Hepatocyte (in vitro differentiated cells): ENCODE measurements around the gene GALNT17. TPM values are rescaled to one million over a fixed set of nuclear protein-coding genes. Genes with fewer than 3 reads are reported as not detected.
A peak's percentile ranks its signal among the peaks of the same experiment; 100 is the strongest.
"Not testable (repeated sequence)": the region's sequence is repeated elsewhere in the genome, so short reads cannot be mapped to it uniquely, and the experiment has no call there.

Experiments used
- DNase-seq: peaks from one replicate; pipeline ENCODE4 v3.0.0-alpha.2; 2016; ENCODE audit warnings: low spot score
- H2AFZ ChIP-seq: fragments of 200-600 bp; sonication (generic); 2 replicates; pipeline ENCODE4 v1.6.0; 2016; ENCODE audit warnings: antibody characterized with exemption, mild to moderate bottlenecking
- H3K27ac ChIP-seq: fragments of 200-600 bp; sonication (generic); 2 replicates; pipeline ENCODE4 v1.5.1; 2016; ENCODE audit warnings: mild to moderate bottlenecking
- H3K27me3 ChIP-seq: fragments of 200-600 bp; sonication (generic); 2 replicates; pipeline ENCODE4 v1.6.1; 2016
- H3K36me3 ChIP-seq: fragments of 200-600 bp; sonication (generic); replicated peaks from 2 replicates; pipeline ENCODE4 v1.5.1; 2016; ENCODE audit warnings: low read depth; ENCODE audit not compliant: insufficient read depth
- H3K4me1 ChIP-seq: fragments of 200-600 bp; sonication (generic); 2 replicates; pipeline ENCODE4 v1.5.1; 2016; ENCODE audit warnings: mild to moderate bottlenecking, moderate library complexity; ENCODE audit not compliant: insufficient read depth
- H3K4me2 ChIP-seq: fragments of 200-600 bp; sonication (generic); 2 replicates; pipeline ENCODE4 v1.6.0; 2016
- H3K4me3 ChIP-seq: fragments of 200-600 bp; sonication (generic); 2 replicates; pipeline ENCODE4 v1.5.1; 2016; ENCODE audit warnings: mild to moderate bottlenecking
- H3K79me2 ChIP-seq: fragments of 200-600 bp; sonication (generic); 2 replicates; pipeline ENCODE4 v1.6.0; 2017; ENCODE audit warnings: mild to moderate bottlenecking
- H3K9me2 ChIP-seq: fragments of 200-600 bp; sonication (generic); replicated peaks from 2 replicates; pipeline ENCODE4 v1.6.0; 2017; ENCODE audit warnings: mild to moderate bottlenecking; ENCODE audit not compliant: insufficient read depth
- H3K9me3 ChIP-seq: fragments of 200-600 bp; sonication (generic); 2 replicates; pipeline ENCODE4 v1.5.1; 2016; ENCODE audit warnings: low read depth, mild to moderate bottlenecking
- H4K20me1 ChIP-seq: fragments of 200-600 bp; sonication (generic); 2 replicates; pipeline ENCODE4 v1.6.0; 2016; ENCODE audit warnings: mild to moderate bottlenecking; ENCODE audit not compliant: insufficient read depth, poor library complexity, severe bottlenecking
- CTCF ChIP-seq: fragments of 200-600 bp; sonication (generic); IDR thresholded peaks from 2 replicates; pipeline ENCODE4 v1.5.1; 2016; ENCODE audit warnings: antibody characterized with exemption, mild to moderate bottlenecking; ENCODE audit not compliant: poor library complexity
- EZH2 ChIP-seq: fragments of 200-600 bp; sonication (generic); IDR thresholded peaks from 2 replicates; pipeline ENCODE4 v1.6.1; 2016; ENCODE audit warnings: antibody characterized with exemption, mild to moderate bottlenecking, borderline replicate concordance
- EZH2phosphoT487 ChIP-seq: fragments of 200-600 bp; sonication (generic); IDR thresholded peaks from one replicate; pipeline ENCODE4 v1.6.1; 2018; ENCODE audit warnings: antibody characterized with exemption, mild to moderate bottlenecking, low read depth, moderate library complexity; ENCODE audit not compliant: unreplicated experiment, severe bottlenecking
- WGBS: methylation state at CpG from one replicate; pipeline ENCODE4 v1.1.6; 2016; ENCODE audit warnings: low lambda C conversion rate; ENCODE audit errors: missing lambda C conversion rate; 5-methylcytosine and 5-hydroxymethylcytosine counted together
- polyA plus RNA-seq: library from polyadenylated mRNA; unstranded; fragments of >200 nt; fragmentation: Nextera tagmentation; extraction: Ambion mirVana; gene quantifications from 2 replicates; pipeline ENCODE4 v1.2.1, GENCODE V29; 2016
- total RNA-seq: library from RNA; depleted of rRNA; stranded (reverse); fragments of >200 nt; gene quantifications from 2 replicates; pipeline ENCODE4 v1.2.3, GENCODE V29; 2014

GALNT17 gene
- total and polyA plus RNA-seq, 2 experiments from 2014 or later: 4.3 to 8.1 TPM

DNA sequence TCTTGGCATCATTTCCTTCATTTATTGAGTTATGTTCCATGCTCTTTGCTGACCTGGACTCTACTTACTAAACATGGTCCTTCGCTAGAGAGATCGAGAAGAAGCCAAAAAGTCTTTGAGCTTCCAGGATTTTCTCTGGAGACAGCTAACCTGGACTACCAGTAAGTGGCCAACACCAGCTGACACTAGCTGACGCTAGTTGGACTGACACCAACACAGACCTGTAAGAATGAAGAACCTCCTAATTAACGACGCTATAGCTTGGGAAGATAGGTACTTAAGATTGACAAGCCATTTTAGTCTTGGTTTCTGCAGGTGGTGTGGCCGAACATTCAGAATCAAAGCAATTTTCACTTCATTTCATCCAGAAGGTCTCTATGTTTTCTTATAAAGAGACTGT lies 66.4 kb downstream of the GALNT17 start:
- no peaks in the 10 kb centered on the region for H3K79me2 ChIP-seq
- peak overlapping the region; percentile 45 for H3K4me2 ChIP-seq
- TF ChIP-seq EZH2 (no peak), EZH2phosphoT487 (no peak), CTCF (no peak)
- no peaks in the 10 kb centered on the region for H4K20me1 ChIP-seq
- H3K27me3 ChIP-seq: no peaks in the 10 kb centered on the region
- H3K4me1 ChIP-seq: no peaks in the 10 kb centered on the region
- no peak overlapping the region for H2AFZ ChIP-seq
- no peak overlapping the region for H3K4me3 ChIP-seq
- no peak for DNase-seq
- H3K27ac ChIP-seq: peak overlapping the region; percentile 17
- no peaks in the 10 kb centered on the region for H3K9me2 ChIP-seq
- no peaks in the 10 kb centered on the region for H3K9me3 ChIP-seq
- no peaks in the 10 kb centered on the region for H3K36me3 ChIP-seq
- 96% methylated on average over 6 of the region's 6 CpGs for WGBS

DNA sequence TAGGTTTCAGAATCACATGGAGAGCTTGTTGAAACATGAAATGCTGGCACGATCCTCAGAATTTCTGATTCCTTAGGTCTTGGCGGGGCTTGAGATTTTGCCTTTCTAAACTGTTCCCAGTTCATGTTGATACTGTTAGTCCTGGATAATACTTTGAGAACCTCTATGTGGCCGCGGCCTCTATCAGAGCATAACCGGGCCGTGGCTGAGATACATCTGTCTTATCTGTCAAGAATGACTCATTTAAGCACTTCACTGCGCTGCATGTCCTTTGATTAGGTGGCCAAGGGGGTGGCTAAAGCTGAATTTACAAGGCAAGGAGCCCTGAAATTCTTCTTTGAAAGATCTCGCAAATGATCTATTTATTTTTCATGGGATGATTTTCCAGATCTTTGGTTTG lies 66.9 kb downstream of the GALNT17 start:
- TF ChIP-seq CTCF (no peak), EZH2 (no peak), EZH2phosphoT487 (no peak)
- no peaks in the 10 kb centered on the region for H3K36me3 ChIP-seq
- H3K4me1 ChIP-seq: no peaks in the 10 kb centered on the region
- no peaks in the 10 kb centered on the region for H4K20me1 ChIP-seq
- H3K27me3 ChIP-seq: no peaks in the 10 kb centered on the region
- WGBS: 62% methylated on average over 8 of the region's 8 CpGs
- H3K27ac ChIP-seq: peak overlapping the region; percentile 17
- no peak overlapping the region for H2AFZ ChIP-seq
- H3K4me2 ChIP-seq: peak overlapping the region; percentile 45
- H3K4me3 ChIP-seq: no peak overlapping the region
- no peaks in the 10 kb centered on the region for H3K9me2 ChIP-seq
- DNase-seq: peak; percentile 27
- H3K79me2 ChIP-seq: no peaks in the 10 kb centered on the region
- peaks cover 2% of the 10 kb centered on the region for H3K9me3 ChIP-seq

DNA sequence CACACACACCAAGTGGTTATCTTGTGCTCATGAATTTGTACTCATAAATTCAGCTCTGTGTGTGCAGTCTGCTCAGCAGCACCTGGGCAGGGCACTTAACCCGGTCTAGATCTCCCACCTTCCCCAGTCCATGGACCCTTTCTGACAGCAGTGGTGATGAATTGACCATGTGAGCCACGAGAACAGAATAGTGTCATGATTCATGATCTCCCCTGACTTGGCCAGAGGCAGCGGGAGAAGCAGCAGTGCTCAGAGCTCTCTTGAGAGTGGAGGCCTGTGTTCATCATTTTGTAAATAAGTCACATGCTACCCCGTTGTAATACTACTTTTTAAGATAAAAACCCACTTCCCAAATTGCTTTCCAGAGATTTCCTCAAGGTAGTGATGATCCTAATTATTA lies 74.2 kb downstream of the GALNT17 start:
- no peaks in the 10 kb centered on the region for H3K9me2 ChIP-seq
- no peak overlapping the region for H3K4me3 ChIP-seq
- WGBS: 58% methylated on average over 4 of the region's 4 CpGs
- no peaks in the 10 kb centered on the region for H4K20me1 ChIP-seq
- H3K27ac ChIP-seq: no peak overlapping the region
- H3K36me3 ChIP-seq: no peaks in the 10 kb centered on the region
- no peak overlapping the region for H2AFZ ChIP-seq
- no peaks in the 10 kb centered on the region for H3K79me2 ChIP-seq
- no peak overlapping the region for H3K4me2 ChIP-seq
- DNase-seq: no peak
- TF ChIP-seq EZH2: no peak
- no peak for TF ChIP-seq EZH2phosphoT487
- TF ChIP-seq CTCF: no peak
- no peaks in the 10 kb centered on the region for H3K27me3 ChIP-seq
- H3K9me3 ChIP-seq: peaks cover 4% of the 10 kb centered on the region
- H3K4me1 ChIP-seq: peaks cover 6% of the 10 kb centered on the region

DNA sequence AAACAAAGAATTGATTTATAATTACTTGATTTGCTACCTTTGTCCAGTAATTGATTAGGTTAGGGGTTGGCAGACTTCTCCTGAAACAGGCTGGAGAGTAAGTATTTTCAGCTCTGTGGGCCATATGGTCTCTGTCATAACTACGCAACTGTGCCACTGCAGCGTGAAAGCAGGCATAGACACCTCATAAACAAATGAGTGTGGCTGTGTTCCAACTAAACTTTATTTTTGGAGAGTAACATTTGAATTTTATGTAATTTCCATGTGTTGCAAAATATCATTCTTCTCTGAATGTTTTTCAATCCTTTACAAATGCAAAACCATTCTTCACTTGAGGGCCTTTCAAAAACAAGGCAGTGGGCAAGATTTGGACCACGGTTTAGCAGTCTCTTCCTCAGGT lies 76.9 kb downstream of the GALNT17 start:
- peaks cover 6% of the 10 kb centered on the region for H3K4me1 ChIP-seq
- H3K27me3 ChIP-seq: no peaks in the 10 kb centered on the region
- H3K4me3 ChIP-seq: no peak overlapping the region
- no peak overlapping the region for H2AFZ ChIP-seq
- no peaks in the 10 kb centered on the region for H3K36me3 ChIP-seq
- no peak for DNase-seq
- peaks cover 2% of the 10 kb centered on the region for H3K9me3 ChIP-seq
- H4K20me1 ChIP-seq: no peaks in the 10 kb centered on the region
- H3K9me2 ChIP-seq: no peaks in the 10 kb centered on the region
- no peak overlapping the region for H3K27ac ChIP-seq
- no peak for TF ChIP-seq EZH2
- H3K4me2 ChIP-seq: no peak overlapping the region
- WGBS: 61% methylated on average over 3 of the region's 3 CpGs
- no peaks in the 10 kb centered on the region for H3K79me2 ChIP-seq

DNA sequence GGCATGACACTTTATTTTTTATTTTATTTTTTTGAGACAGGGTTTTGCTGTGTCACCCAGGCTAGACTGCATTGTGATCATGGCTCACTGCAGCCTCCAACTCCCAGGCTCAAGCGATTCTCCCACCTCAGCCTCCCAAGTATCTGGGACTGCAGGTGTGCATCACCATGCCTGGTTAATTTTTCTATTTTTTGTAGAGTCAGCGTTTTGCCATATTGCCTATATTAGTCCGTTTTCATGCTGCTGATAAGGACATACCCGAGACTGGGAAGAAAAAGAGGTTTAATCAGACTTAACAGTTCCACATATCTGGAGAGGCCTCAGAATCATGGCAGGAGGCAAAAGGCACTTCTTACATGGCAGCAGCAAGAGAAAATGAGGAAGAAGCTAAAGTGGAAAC lies 77.5 kb downstream of the GALNT17 start:
- H3K4me3 ChIP-seq, H4K20me1 ChIP-seq, H3K27ac ChIP-seq, DNase-seq, H3K79me2 ChIP-seq, H3K27me3 ChIP-seq, H3K36me3 ChIP-seq, H3K4me2 ChIP-seq, H3K4me1 ChIP-seq, H2AFZ ChIP-seq, H3K9me2 ChIP-seq, H3K9me3 ChIP-seq: not testable (repeated sequence)
- WGBS: 88% methylated on average over 4 of the region's 4 CpGs
